GM12892 (cell line): Measurements from ENCODE around the gene SEC31B.

Experiments used
- POLR2A ChIP-seq: IDR thresholded peaks from 2 replicates; pipeline ENCODE4 v1.6.1; 2011; ENCODE audit warnings: low read depth, low read length, control low read depth
- POLR2AphosphoS5 ChIP-seq: IDR thresholded peaks from 2 replicates; pipeline ENCODE4 v1.6.1; 2011; ENCODE audit warnings: low read depth, low read length, control low read depth

- TF ChIP-seq POLR2A (no peak), POLR2AphosphoS5 (no peak)
Observed at GRCh38 chr10:100565206-100565985, 45.7 kb upstream of the SEC31B start.
